IMR-90 (cell line): ENCODE results near the gene KCNIP3. TPM values are rescaled to one million over a fixed set of nuclear protein-coding genes. Genes with fewer than 3 reads are reported as not detected.

Experiments
- ATAC-seq: fragments of 200-7000 bp; cut with Tn5 transposase; 2 replicates; pipeline ENCODE4 v1.9.1; 2020; ENCODE audit warnings: low read depth, mild to moderate bottlenecking, moderate library complexity
- BruUV-seq: library from RNA; stranded (reverse); fragments of 400-500 nt; replicated peaks from 2 replicates; lab custom pipeline; 2021; lab: Mats Ljungman, UMichigan
- CTCF ChIA-PET: fragments of 300-600 bp; formaldehyde crosslinking; extraction: SDS; loops from one replicate; lab custom pipeline; 2021; ENCODE audit warnings: antibody characterized with exemption; lab: Yijun Ruan, JAX
- POLR2A ChIA-PET: fragments of 300-600 bp; sonication (Branson Sonifier 250); formaldehyde crosslinking; loops from one replicate; lab custom pipeline; 2022; ENCODE audit warnings: antibody characterized with exemption; ENCODE audit not compliant: unreplicated experiment; lab: Charles Lee
- DNase-seq: peaks from one replicate; pipeline ENCODE4 v3.0.0; 2013
- H2AFZ ChIP-seq: replicated peaks from 2 replicates; pipeline ENCODE3; 2013; ENCODE audit warnings: low read length, mild to moderate bottlenecking; ENCODE audit not compliant: poor library complexity
- H2AK5ac ChIP-seq: 2 replicates; pipeline ENCODE4 v1.6.1; 2013; ENCODE audit warnings: low read depth, low read length, inconsistent platforms
- H2AK9ac ChIP-seq: replicated peaks from 2 replicates; pipeline ENCODE3; 2013; ENCODE audit warnings: mild to moderate bottlenecking, low read depth, low read length, moderate library complexity; ENCODE audit not compliant: poor library complexity
- H2BK120ac ChIP-seq: 2 replicates; pipeline ENCODE4 v1.6.1; 2013; ENCODE audit warnings: low read depth, low read length, inconsistent platforms
- H2BK15ac ChIP-seq: 3 replicates; pipeline ENCODE4 v1.6.1; 2013; ENCODE audit warnings: low read depth, low read length, inconsistent platforms
- H2BK20ac ChIP-seq: 2 replicates; pipeline ENCODE4 v1.6.1; 2013; ENCODE audit warnings: low read depth, mild to moderate bottlenecking, inconsistent platforms, low read length, moderate library complexity
- H2BK5ac ChIP-seq: 2 replicates; pipeline ENCODE4 v1.6.1; 2013; ENCODE audit warnings: mild to moderate bottlenecking, low read depth, low read length, inconsistent platforms; ENCODE audit not compliant: poor library complexity, severe bottlenecking
- H3K14ac ChIP-seq: replicated peaks from 2 replicates; pipeline ENCODE4 v1.6.1; 2013; ENCODE audit warnings: low read depth, low read length, inconsistent platforms
- H3K18ac ChIP-seq: 2 replicates; pipeline ENCODE4 v1.6.1; 2013; ENCODE audit warnings: low read depth, low read length, control low read depth
- H3K23ac ChIP-seq: 2 replicates; pipeline ENCODE4 v1.6.1; 2013; ENCODE audit warnings: low read depth, low read length, inconsistent platforms
- H3K27ac ChIP-seq: 2 replicates; pipeline ENCODE4 v1.5.1; 2013; ENCODE audit warnings: mild to moderate bottlenecking, control low read depth, low read length; ENCODE audit not compliant: insufficient read depth
- H3K27me3 ChIP-seq: 2 replicates; pipeline ENCODE4 v1.6.1; 2013; ENCODE audit warnings: low read length; ENCODE audit not compliant: control insufficient read depth, insufficient read depth
- H3K36me3 ChIP-seq: 2 replicates; pipeline ENCODE4 v1.6.1; 2013; ENCODE audit warnings: low read length, mixed read lengths; ENCODE audit not compliant: control insufficient read depth, insufficient read depth
- H3K4ac ChIP-seq: 2 replicates; pipeline ENCODE4 v1.6.1; 2013; ENCODE audit warnings: low read depth, low read length, inconsistent platforms
- H3K4me1 ChIP-seq: 2 replicates; pipeline ENCODE4 v1.6.1; 2013; ENCODE audit warnings: low read length, mixed read lengths; ENCODE audit not compliant: control insufficient read depth, insufficient read depth
- H3K4me2 ChIP-seq: 2 replicates; pipeline ENCODE4 v1.6.1; 2013; ENCODE audit warnings: low read depth, mild to moderate bottlenecking, control low read depth, low read length, moderate library complexity
- H3K4me3 ChIP-seq: 2 replicates; pipeline ENCODE4 v1.5.1; 2013; ENCODE audit warnings: low read depth, mild to moderate bottlenecking, control low read depth, low read length, moderate library complexity; ENCODE audit not compliant: insufficient read depth
- H3K56ac ChIP-seq: 2 replicates; pipeline ENCODE4 v1.6.1; 2013; ENCODE audit warnings: low read length, inconsistent platforms; ENCODE audit not compliant: insufficient read depth; ENCODE audit errors: extremely low read depth
- H3K79me1 ChIP-seq, 2 experiments: 2 replicates each; pipeline ENCODE4 v1.6.1; 2013; ENCODE audit warnings: low read length in 2 of 2, inconsistent platforms in 1 of 2, low read depth in 1 of 2
- H3K9ac ChIP-seq: 2 replicates; pipeline ENCODE4 v1.6.1; 2013; ENCODE audit warnings: low read depth, low read length, control low read depth
- H3K9me1 ChIP-seq: 2 replicates; pipeline ENCODE4 v1.6.1; 2013; ENCODE audit warnings: low read length, inconsistent platforms; ENCODE audit not compliant: insufficient read depth
- H3K9me3 ChIP-seq: 2 replicates; pipeline ENCODE4 v1.6.1; 2013; ENCODE audit warnings: low read length; ENCODE audit not compliant: control insufficient read depth, insufficient read depth
- H4K20me1 ChIP-seq: 2 replicates; pipeline ENCODE4 v1.6.1; 2013; ENCODE audit warnings: low read length, inconsistent platforms; ENCODE audit not compliant: insufficient read depth
- H4K5ac ChIP-seq: 2 replicates; pipeline ENCODE4 v1.6.1; 2013; ENCODE audit warnings: mild to moderate bottlenecking, low read depth, low read length, control low read depth
- H4K8ac ChIP-seq, 2 experiments: 2 replicates each; pipeline ENCODE4 v1.6.1; 2013; ENCODE audit warnings: low read depth in 2 of 2, low read length in 2 of 2, control low read depth in 1 of 2, inconsistent platforms in 1 of 2
- H4K91ac ChIP-seq: 2 replicates; pipeline ENCODE4 v1.6.1; 2013; ENCODE audit warnings: low read depth, low read length, inconsistent platforms; ENCODE audit not compliant: insufficient read depth
- BHLHE40 ChIP-seq: fragments of 150-350 bp; IDR thresholded peaks from 2 replicates; pipeline ENCODE4 v1.6.1; 2016; ENCODE audit warnings: mild to moderate bottlenecking, low read depth, low read length
- CEBPB ChIP-seq: IDR thresholded peaks from 2 replicates; pipeline ENCODE4 v1.6.1; 2012; ENCODE audit warnings: low read depth, low read length, improper control_type of control experiment
- CHD1 ChIP-seq: IDR thresholded peaks from 2 replicates; pipeline ENCODE4 v1.6.1; 2012; ENCODE audit warnings: low read depth, low read length, improper control_type of control experiment
- ELK1 ChIP-seq: fragments of 150-350 bp; IDR thresholded peaks from 2 replicates; pipeline ENCODE4 v1.6.1; 2016; ENCODE audit warnings: low read depth, mild to moderate bottlenecking, low read length, moderate library complexity, borderline replicate concordance
- FOS ChIP-seq: fragments of 150-350 bp; IDR thresholded peaks from 2 replicates; pipeline ENCODE4 v1.6.1; 2016; ENCODE audit warnings: low read depth, low read length
- MAFK ChIP-seq: IDR thresholded peaks from 2 replicates; pipeline ENCODE4 v1.6.1; 2012; ENCODE audit warnings: low read depth, low read length, improper control_type of control experiment
- MAZ ChIP-seq: IDR thresholded peaks from 2 replicates; pipeline ENCODE4 v1.6.1; 2012; ENCODE audit warnings: low read depth, mild to moderate bottlenecking, low read length, improper control_type of control experiment, moderate library complexity, borderline replicate concordance
- MXI1 ChIP-seq: IDR thresholded peaks from 2 replicates; pipeline ENCODE4 v1.6.1; 2012; ENCODE audit warnings: low read depth, mild to moderate bottlenecking, low read length, moderate library complexity, borderline replicate concordance
- NFE2L2 ChIP-seq: fragments of 150-350 bp; IDR thresholded peaks from 2 replicates; pipeline ENCODE4 v1.6.1; 2016; ENCODE audit warnings: low read depth, mild to moderate bottlenecking, low read length
- POLR2A ChIP-seq: IDR thresholded peaks from 2 replicates; pipeline ENCODE4 v1.6.1; 2012; ENCODE audit warnings: mild to moderate bottlenecking, low read depth, low read length
- RAD21 ChIP-seq: IDR thresholded peaks from 2 replicates; pipeline ENCODE4 v1.6.1; 2012; ENCODE audit warnings: low read length, improper control_type of control experiment
- RCOR1 ChIP-seq: IDR thresholded peaks from 2 replicates; pipeline ENCODE4 v1.6.1; 2012; ENCODE audit warnings: mild to moderate bottlenecking, low read length, improper control_type of control experiment; ENCODE audit not compliant: insufficient replicate concordance
- RFX5 ChIP-seq: IDR thresholded peaks from 2 replicates; pipeline ENCODE4 v1.8.0; 2012; ENCODE audit warnings: low read depth, mild to moderate bottlenecking, low read length, moderate library complexity
- SMC3 ChIP-seq: fragments of 150-350 bp; IDR thresholded peaks from 2 replicates; pipeline ENCODE4 v1.6.1; 2016; ENCODE audit warnings: low read depth, mild to moderate bottlenecking, antibody characterized with exemption, low read length, moderate library complexity
- USF2 ChIP-seq: fragments of 150-350 bp; IDR thresholded peaks from 2 replicates; pipeline ENCODE4 v1.6.1; 2017; ENCODE audit warnings: mild to moderate bottlenecking, antibody characterized with exemption, low read length, low read depth
- WGBS, 2 experiments: methylation state at CpG; one replicate each; pipeline versions ENCODE4 v1.1.5 to v1.1.7; 2013; ENCODE audit warnings: missing lambda C conversion rate in 2 of 2; ENCODE audit not compliant: insufficient read length in 1 of 2; ENCODE audit errors: extremely low coverage in 2 of 2; 5-methylcytosine and 5-hydroxymethylcytosine counted together
- dilution Hi-C: fragments of 300-500 bp; cut with HindIII; formaldehyde crosslinking; loops from one replicate; pipeline ENCODE4 v1.14.3; 2018; ENCODE audit warnings: low sequenced_read_pairs; ENCODE audit not compliant: unreplicated experiment
- in situ Hi-C: fragments of 300-500 bp; cut with MboI; formaldehyde crosslinking; loops from 3 replicates; pipeline ENCODE4 v1.14.3; 2019; ENCODE audit warnings: low sequenced_read_pairs, inconsistent platforms, mixed read lengths
- intact Hi-C: fragments of 100-400 bp; cut with micrococcal nuclease; formaldehyde crosslinking; loops from 2 replicates; pipeline ENCODE4 v1.10.0; 2022
- polyA plus RNA-seq, 3 experiments: library from polyadenylated mRNA; depleted of rRNA; stranded (reverse); fragments of >200 nt; gene quantifications; 2 replicates each; pipeline ENCODE4 v1.2.3, GENCODE V29; 2012; ENCODE audit warnings: low replicate concordance in 1 of 3
- total RNA-seq: library from RNA; depleted of rRNA; stranded (reverse); fragments of >200 nt; gene quantifications from 2 replicates; pipeline ENCODE4 v1.2.3, GENCODE V29; 2012
- TF ChIP-seq, protein P1 (sequence below): conservative IDR thresholded peaks from 2 replicates; pipeline ENCODE4 v1.5.1; 2012; ENCODE audit warnings: mild to moderate bottlenecking, low read depth, low read length, improper control_type of control experiment

Gene KCNIP3
- total and polyA plus RNA-seq, 2 of the 4 experiments (the other 2 are of a cell fraction): 0.72 to 1.4 TPM

DNA sequence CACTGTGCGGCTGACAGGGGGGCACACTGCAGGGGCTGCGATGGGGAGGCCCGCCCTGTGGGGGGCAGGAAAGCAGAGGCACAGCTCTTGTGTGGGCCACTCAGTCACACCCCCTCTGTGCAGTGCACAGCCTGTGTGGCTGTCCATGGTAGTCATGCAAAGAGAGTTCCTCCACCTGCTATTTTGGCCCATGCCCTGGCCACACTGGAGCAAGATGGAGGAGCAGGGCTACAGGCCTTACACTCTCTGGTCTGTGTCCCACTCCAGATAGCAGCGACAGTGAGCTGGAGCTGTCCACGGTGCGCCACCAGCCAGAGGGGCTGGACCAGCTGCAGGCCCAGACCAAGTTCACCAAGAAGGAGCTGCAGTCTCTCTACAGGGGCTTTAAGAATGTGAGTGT is 76.9 kb downstream of the KCNIP3 start:
- H4K20me1 ChIP-seq: no peaks in the 10 kb centered on the region
- no peaks in the 10 kb centered on the region for H3K79me1 ChIP-seq
- no TSS peak for BruUV-seq
- in situ Hi-C loops (no loop called here), dilution Hi-C loops (no loop called here), intact Hi-C loops (no loop called here)
- H3K56ac ChIP-seq: no peak overlapping the region
- H3K36me3 ChIP-seq: no peaks in the 10 kb centered on the region; the same call in 1 of the 2 replicates
- no peaks in the 10 kb centered on the region for H3K4me1 ChIP-seq
- H3K14ac ChIP-seq: no peak overlapping the region
- H4K8ac ChIP-seq: no peak overlapping the region
- H3K23ac ChIP-seq: no peak overlapping the region
- no peak overlapping the region for H2BK15ac ChIP-seq
- ChIA-PET POLR2A (no interaction called here), CTCF (no interaction called here)
- H4K5ac ChIP-seq: no peak overlapping the region
- H3K9me3 ChIP-seq: no peaks in the 10 kb centered on the region
- H3K9ac ChIP-seq: no peak overlapping the region
- H3K18ac ChIP-seq: no peak overlapping the region
- no peak overlapping the region for H3K27ac ChIP-seq
- no peak overlapping the region for H3K4me2 ChIP-seq
- no peak overlapping the region for H2BK5ac ChIP-seq
- DNase-seq (no peak), ATAC-seq (no peak)
- 80% methylated on average over 1 of the region's 6 CpGs; no CpG with 5 or more reads in 1 of the 2 experiments for WGBS, 2 experiments
- no peak for TF ChIP-seq POLR2A
- no peak for TF ChIP-seq CEBPB
- no peak for TF ChIP-seq ELK1
- no peak for TF ChIP-seq RCOR1
- no peak for TF ChIP-seq USF2
- TF ChIP-seq RFX5: no peak
- no peak for TF ChIP-seq BHLHE40
- no peak for TF ChIP-seq MAZ
- TF ChIP-seq SMC3: no peak
- TF ChIP-seq RAD21: no peak
- no peak for TF ChIP-seq NFE2L2
- no peak for TF ChIP-seq CHD1
- TF ChIP-seq FOS: no peak
- TF ChIP-seq, protein P1, sequence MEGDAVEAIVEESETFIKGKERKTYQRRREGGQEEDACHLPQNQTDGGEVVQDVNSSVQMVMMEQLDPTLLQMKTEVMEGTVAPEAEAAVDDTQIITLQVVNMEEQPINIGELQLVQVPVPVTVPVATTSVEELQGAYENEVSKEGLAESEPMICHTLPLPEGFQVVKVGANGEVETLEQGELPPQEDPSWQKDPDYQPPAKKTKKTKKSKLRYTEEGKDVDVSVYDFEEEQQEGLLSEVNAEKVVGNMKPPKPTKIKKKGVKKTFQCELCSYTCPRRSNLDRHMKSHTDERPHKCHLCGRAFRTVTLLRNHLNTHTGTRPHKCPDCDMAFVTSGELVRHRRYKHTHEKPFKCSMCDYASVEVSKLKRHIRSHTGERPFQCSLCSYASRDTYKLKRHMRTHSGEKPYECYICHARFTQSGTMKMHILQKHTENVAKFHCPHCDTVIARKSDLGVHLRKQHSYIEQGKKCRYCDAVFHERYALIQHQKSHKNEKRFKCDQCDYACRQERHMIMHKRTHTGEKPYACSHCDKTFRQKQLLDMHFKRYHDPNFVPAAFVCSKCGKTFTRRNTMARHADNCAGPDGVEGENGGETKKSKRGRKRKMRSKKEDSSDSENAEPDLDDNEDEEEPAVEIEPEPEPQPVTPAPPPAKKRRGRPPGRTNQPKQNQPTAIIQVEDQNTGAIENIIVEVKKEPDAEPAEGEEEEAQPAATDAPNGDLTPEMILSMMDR: no peak
- no peak for TF ChIP-seq MXI1
- no peak for TF ChIP-seq MAFK
- H2BK20ac ChIP-seq: no peak overlapping the region
- peaks cover 2% of the 10 kb centered on the region; the same call in 1 of the 2 replicates for H3K27me3 ChIP-seq
- no peak overlapping the region for H3K4me3 ChIP-seq
- no peaks in the 10 kb centered on the region for H3K9me1 ChIP-seq
- H4K91ac ChIP-seq: no peak overlapping the region
- no peak overlapping the region for H2AK5ac ChIP-seq
- H2AFZ ChIP-seq: peak overlapping the region; percentile 43
- no peak overlapping the region for H3K4ac ChIP-seq
- no peak overlapping the region for H2AK9ac ChIP-seq
- no peak overlapping the region for H2BK120ac ChIP-seq
